Heart right ventricle (tissue), 16 donors: ENCODE measurements around the gene SSTR3. TPM values are rescaled to one million over a fixed set of nuclear protein-coding genes. Genes with fewer than 3 reads are reported as not detected.

Experiments used
- ATAC-seq, 8 donors: fragments of 200-7000 bp; cut with Tn5 transposase; one replicate each; pipeline ENCODE4 v1.9.1; 2020; ENCODE audit warnings: mild to moderate bottlenecking in 8 of 8, moderate library complexity in 8 of 8, moderate number of reproducible peaks in 1 of 8
- DNase-seq, 2 donors: peaks; one replicate each; pipeline ENCODE4 v3.0.0-alpha.2; 2020
- H3K27ac ChIP-seq, 10 donors: fragments of 200-600 bp; sonication (generic) in 2 of 10; one replicate each; pipeline versions ENCODE4 v1.5.0 to v1.8.0; 2020 to 2022; ENCODE audit warnings: mild to moderate bottlenecking in 3 of 10
- H3K27me3 ChIP-seq, 7 donors: fragments of 200-600 bp; one replicate each; pipeline ENCODE4 v1.8.0; 2021 to 2022; ENCODE audit warnings: mild to moderate bottlenecking in 2 of 7
- H3K36me3 ChIP-seq, 9 donors: fragments of 200-600 bp; sonication (generic) in 1 of 9; one replicate each; pipeline versions ENCODE4 v1.5.0 to v1.8.0; 2020 to 2022; ENCODE audit warnings: mild to moderate bottlenecking in 2 of 9
- H3K4me1 ChIP-seq, 9 donors: fragments of 200-600 bp; sonication (generic) in 1 of 9; one replicate each; pipeline versions ENCODE4 v1.5.0 to v1.8.0; 2020 to 2022; ENCODE audit warnings: mild to moderate bottlenecking in 4 of 9
- H3K4me3 ChIP-seq, 10 donors: fragments of 200-600 bp; sonication (generic) in 2 of 10; one replicate each; pipeline versions ENCODE4 v1.5.0 to v1.8.0; 2020 to 2022; ENCODE audit warnings: mild to moderate bottlenecking in 7 of 10, moderate library complexity in 2 of 10
- H3K9me3 ChIP-seq, 11 donors: fragments of 200-600 bp in 10 of 11; sonication (generic) in 2 of 11; one replicate each; pipeline versions ENCODE4 v1.5.0 to v1.8.0; 2013 to 2022; ENCODE audit warnings: mild to moderate bottlenecking in 2 of 11, control low read depth in 1 of 11, moderate library complexity in 1 of 11
- WGBS, 2 donors: extraction: QIAGEN DNeasy Blood & Tissue Kit; methylation state at CpG; one replicate each; pipeline ENCODE4 v1.1.7; 2013; ENCODE audit warnings: inconsistent platforms in 1 of 2; 5-methylcytosine and 5-hydroxymethylcytosine counted together
- intact Hi-C, 10 donors: fragments of 100-400 bp; cut with DNase I; formaldehyde crosslinking; loops; one replicate each; pipeline versions ENCODE4 v1.11.1 to v1.14.2; 2022
- polyA plus RNA-seq, 2 donors: library from polyadenylated mRNA; stranded (reverse); fragments of 200-250 nt; gene quantifications; one replicate each; pipeline ENCODE4 v1.2.3, GENCODE V29; 2013
- total RNA-seq, 10 donors: library from RNA; stranded (reverse); fragmentation: NEBNext Ultra II Directional in 3 of 10; extraction: Animal tissue kit (Norgen Biotek cat#: 25700) in 3 of 10; gene quantifications; one replicate each; pipeline versions ENCODE4 v1.2.1 to v1.2.4, GENCODE V29; 2021 to 2023
- TF ChIP-seq, protein P1 (sequence below), 9 donors: fragments of 200-600 bp; sonication (generic) in 2 of 9; IDR thresholded peaks; one replicate each; pipeline versions ENCODE4 v1.5.0 to v1.8.0; 2021 to 2022; ENCODE audit warnings: antibody characterized with exemption in 9 of 9, mild to moderate bottlenecking in 5 of 9, moderate library complexity in 1 of 9
- donor health status: Arrhythmogenic right ventricular cardiomyopathy.
- donor health status: ischemic (EF 13 %, LVEDD 7.1; RV severe dilation, severe dysfunction).
- donor health status: healthy with polysubstance abuse.
- donor health status: DM: no; HTN: yes; CAD: no.
- donor health status: DM: no; HTN: no; CAD: no.
- donor health status: ischemic (EF 25% LVEDD 6.9; RV normal size, moderate dysfunction).
- donor health status: ischemic (EF 25% LVEDD 5.7; RV mildly dilated, moderate dysfunction).
- donor health status: healthy.
- donor health status: DM: yes; HTN: yes; CAD: no.
- donor health status: Ischemic cardiomyopathy.
- donor health status: ischemic (EF 35%, LVEDD 5.7; RV mildly dilated, moderate dysfunction).
- donor health status: nonischemic (EF 11% LVEDD 7.7; RV severe dilation, severe dysfunction).
- donor health status: DM: yes; HTN: yes; CAD: no.
- donor health status: PGD.
- donor health status: ischemic (EF 29% LVEDD 5.4; RV normal size, mild dysfunction).
- donor health status: nonischemic (EF 23%, LVEDD 6.1; RV moderate dilation, normal function).

Gene SSTR3
- total and polyA plus RNA-seq, 12 donors: not detected

DNA sequence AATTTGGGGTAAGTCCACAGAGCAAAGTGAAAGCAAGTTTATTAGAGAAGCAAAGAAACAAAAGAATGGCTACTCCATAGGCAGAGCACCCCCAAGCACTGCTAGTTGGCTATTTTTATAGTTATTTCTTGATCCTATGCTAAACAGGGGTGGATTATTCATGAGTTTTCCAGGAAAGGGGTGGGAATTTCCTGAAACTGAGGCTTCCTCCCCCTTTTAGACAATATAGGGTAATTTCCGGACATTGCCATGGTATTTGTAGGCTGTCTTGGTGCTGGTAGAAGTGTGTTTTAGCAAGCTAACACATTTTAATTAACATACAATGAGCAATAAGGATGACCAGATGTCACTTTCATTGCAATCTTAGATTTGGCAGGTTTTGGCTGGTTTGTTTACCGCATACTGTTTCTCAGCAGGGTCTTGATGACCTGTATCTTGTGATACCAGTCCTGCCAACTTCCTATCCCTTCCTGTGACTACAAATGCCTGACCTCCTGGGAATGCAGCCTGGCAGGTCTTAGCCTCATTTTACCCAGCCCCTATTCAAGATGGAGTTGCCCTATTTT is 23.3 kb downstream of the SSTR3 start:
- no peak for DNase-seq
- H3K36me3 ChIP-seq: peaks cover 0 to 6% (median 0%) of the 10 kb centered on the region in 9 donors
- no peaks in the 10 kb centered on the region for H3K9me3 ChIP-seq
- intact Hi-C loops: no loop called here
- peak overlapping the region in 9 of 10 donors; percentile 79 to 92 (median 86) for H3K27ac ChIP-seq
- TF ChIP-seq, protein P1, sequence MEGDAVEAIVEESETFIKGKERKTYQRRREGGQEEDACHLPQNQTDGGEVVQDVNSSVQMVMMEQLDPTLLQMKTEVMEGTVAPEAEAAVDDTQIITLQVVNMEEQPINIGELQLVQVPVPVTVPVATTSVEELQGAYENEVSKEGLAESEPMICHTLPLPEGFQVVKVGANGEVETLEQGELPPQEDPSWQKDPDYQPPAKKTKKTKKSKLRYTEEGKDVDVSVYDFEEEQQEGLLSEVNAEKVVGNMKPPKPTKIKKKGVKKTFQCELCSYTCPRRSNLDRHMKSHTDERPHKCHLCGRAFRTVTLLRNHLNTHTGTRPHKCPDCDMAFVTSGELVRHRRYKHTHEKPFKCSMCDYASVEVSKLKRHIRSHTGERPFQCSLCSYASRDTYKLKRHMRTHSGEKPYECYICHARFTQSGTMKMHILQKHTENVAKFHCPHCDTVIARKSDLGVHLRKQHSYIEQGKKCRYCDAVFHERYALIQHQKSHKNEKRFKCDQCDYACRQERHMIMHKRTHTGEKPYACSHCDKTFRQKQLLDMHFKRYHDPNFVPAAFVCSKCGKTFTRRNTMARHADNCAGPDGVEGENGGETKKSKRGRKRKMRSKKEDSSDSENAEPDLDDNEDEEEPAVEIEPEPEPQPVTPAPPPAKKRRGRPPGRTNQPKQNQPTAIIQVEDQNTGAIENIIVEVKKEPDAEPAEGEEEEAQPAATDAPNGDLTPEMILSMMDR (IDR thresholded peaks at IDR 0.05): no peak
- peak in 4 of 8 donors; percentile 2 to 41 (median 16) for ATAC-seq
- peaks cover 18 to 68% (median 52%) of the 10 kb centered on the region in 9 donors for H3K4me1 ChIP-seq
- H3K4me3 ChIP-seq: peak overlapping the region in 7 of 10 donors; percentile 31 to 55 (median 49)
- no peaks in the 10 kb centered on the region for H3K27me3 ChIP-seq
- 48 to 65% methylated on average over 2 of the region's 2 CpGs for WGBS, 2 donors

DNA sequence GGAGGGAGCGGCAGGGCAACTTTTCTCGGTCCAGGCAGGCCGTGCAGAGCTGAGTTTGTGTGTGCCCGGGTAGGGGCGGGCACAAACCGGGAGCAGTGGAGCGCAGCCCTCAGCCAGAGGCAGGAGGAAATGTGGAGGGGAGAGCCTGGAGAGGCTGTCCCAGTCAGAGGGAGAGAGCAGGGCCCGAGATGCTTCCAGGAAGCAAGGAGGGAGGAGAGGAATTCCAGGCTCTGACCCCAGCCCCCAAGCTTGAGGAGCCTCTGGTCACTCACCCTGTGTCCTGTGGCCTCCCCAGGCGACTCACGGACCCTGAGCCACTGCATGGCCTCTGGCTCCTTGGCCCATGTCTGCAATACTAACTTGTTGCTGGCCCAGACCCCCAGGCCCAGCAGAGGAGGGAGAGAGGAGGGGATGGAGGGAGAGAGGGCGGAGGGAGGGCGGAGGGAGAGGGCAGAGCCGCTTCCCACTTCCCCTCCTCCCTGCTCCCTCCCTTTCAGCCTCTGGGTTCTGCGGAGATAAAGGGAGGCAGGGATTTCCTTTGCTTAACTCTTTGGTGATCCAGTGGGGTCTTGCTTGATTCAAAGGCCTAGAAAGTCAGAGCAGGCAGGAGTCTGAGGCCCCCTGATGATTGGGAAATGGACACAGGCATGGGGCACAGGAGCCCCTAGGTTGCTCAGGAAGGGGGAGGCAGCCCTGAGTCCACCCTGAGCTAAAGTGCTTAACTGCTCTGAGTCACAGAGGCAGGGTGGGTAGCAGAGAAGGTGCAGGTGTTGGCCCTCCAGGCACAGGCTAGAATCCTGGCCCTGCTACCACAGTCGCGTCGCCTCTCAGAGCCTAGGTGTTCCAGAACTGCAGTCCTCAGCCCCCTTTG is 24.2 kb downstream of the SSTR3 start, which contains the start of gene C1QTNF6:
C1QTNF6 (minus strand) TSS at position 357 of the 871 bp plus-strand sequence; CDS start at position 323, 34 bp downstream.
- TF ChIP-seq, protein P1 (IDR thresholded peaks at IDR 0.05): no peak
- intact Hi-C loops: no loop called here

DNA sequence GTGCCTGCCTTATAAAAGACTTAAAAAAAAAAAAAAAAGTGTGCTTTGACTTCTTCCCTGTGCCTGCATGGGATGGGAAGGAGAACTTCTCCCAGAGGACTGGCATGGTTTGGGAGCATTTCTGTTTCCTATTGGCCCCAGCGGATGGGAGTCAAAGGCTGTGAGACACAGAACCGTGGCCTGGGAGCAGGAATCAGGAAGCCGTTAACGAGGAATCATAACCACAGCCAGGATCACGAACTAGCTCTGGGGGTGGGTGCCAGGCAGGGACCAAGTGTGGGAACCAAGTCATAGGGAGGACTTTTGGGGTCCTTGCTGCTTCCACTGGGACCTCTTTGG is 24.8 kb downstream of the SSTR3 start:
- H3K27me3 ChIP-seq: no peaks in the 10 kb centered on the region
- H3K27ac ChIP-seq: peak overlapping the region; percentile 79 to 92 (median 86)
- TF ChIP-seq, protein P1 (IDR thresholded peaks at IDR 0.05): no peak
- H3K9me3 ChIP-seq: no peaks in the 10 kb centered on the region
- H3K4me1 ChIP-seq: peaks cover 18 to 64% (median 39%) of the 10 kb centered on the region in 9 donors
- peaks cover 0 to 9% (median 0%) of the 10 kb centered on the region in 9 donors for H3K36me3 ChIP-seq
- H3K4me3 ChIP-seq: peak overlapping the region in 9 of 10 donors; percentile 25 to 55 (median 48)
- DNase-seq: no peak
- ATAC-seq: peak; percentile 40 to 60 (median 52)
- intact Hi-C loops: no loop called here
- WGBS, 2 donors: 15 to 16% methylated on average over 5 of the region's 5 CpGs

More for the DNA sequence above, 24.2 kb downstream of the SSTR3 start, which contains the start of gene C1QTNF6:
- Histone ChIP-seq H3K36me3 (peaks cover 0 to 9% (median 0%) of the 10 kb centered on the region in 9 donors), H3K4me1 (peaks cover 18 to 66% (median 44%) of the 10 kb centered on the region in 9 donors), H3K9me3 (no peaks in the 10 kb centered on the region), H3K4me3 (peak within 1 kb of the TSS in 9 of 10 donors; percentile 25 to 55 (median 48)), H3K27ac (peak within 1 kb of the TSS; percentile 79 to 92 (median 86)), H3K27me3 (no peaks in the 10 kb centered on the region)
- peak in 1 of 2 donors; percentile 66 for DNase-seq
- 26 to 31% methylated on average over 17 of the region's 17 CpGs for WGBS, 2 donors
- peak; percentile 68 to 90 (median 78) for ATAC-seq

DNA sequence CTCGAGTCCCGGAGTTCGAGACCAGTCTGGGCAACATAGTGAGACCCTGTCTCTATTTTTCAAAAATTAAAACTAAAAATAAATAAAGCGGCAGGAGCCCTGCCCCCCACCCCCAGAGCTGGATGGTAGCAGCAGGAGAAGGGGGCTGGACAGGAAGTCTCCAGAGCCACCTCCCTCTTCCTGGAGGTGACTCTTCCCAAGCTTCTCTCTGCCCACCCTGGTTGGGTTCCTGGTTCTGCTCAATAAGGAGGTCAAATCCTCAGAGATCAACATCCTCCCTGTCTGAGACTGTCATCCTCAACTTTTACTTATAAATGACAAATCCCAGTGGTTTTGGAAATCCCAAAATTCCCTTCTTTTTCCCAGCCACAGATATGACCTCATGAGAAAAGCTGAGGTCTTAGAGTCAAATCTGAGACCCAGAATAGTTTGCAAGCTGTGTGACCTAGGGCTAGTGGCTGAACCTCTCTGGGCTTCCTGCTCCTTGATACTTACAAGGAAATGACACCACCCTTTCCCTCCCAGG is 25.2 kb downstream of the SSTR3 start:
- peaks cover 0 to 9% (median 0%) of the 10 kb centered on the region in 9 donors for H3K36me3 ChIP-seq
- DNase-seq (no peak), ATAC-seq (peak in 4 of 8 donors; percentile 2 to 34 (median 22))
- TF ChIP-seq, protein P1 (IDR thresholded peaks at IDR 0.05): no peak
- intact Hi-C loops: no loop called here
- peaks cover 18 to 64% (median 39%) of the 10 kb centered on the region in 9 donors for H3K4me1 ChIP-seq
- H3K9me3 ChIP-seq: no peaks in the 10 kb centered on the region
- no peaks in the 10 kb centered on the region for H3K27me3 ChIP-seq
- 50 to 62% methylated on average over 4 of the region's 4 CpGs for WGBS, 2 donors
- peak overlapping the region; percentile 79 to 92 (median 86) for H3K27ac ChIP-seq
- peak overlapping the region in 9 of 10 donors; percentile 25 to 55 (median 48) for H3K4me3 ChIP-seq
